Measurements from ENCODE around the gene ME1. TPM values are rescaled to one million over a fixed set of nuclear protein-coding genes. Genes with fewer than 3 reads are reported as not detected.

The ME1 gene
- total and polyA plus RNA-seq, 9 of the 15 experiments (the other 6 are each of a cell fraction or from before 2014, with no cell fraction given) = 3.2 to 10.4 (median 5.5) TPM

DNA sequence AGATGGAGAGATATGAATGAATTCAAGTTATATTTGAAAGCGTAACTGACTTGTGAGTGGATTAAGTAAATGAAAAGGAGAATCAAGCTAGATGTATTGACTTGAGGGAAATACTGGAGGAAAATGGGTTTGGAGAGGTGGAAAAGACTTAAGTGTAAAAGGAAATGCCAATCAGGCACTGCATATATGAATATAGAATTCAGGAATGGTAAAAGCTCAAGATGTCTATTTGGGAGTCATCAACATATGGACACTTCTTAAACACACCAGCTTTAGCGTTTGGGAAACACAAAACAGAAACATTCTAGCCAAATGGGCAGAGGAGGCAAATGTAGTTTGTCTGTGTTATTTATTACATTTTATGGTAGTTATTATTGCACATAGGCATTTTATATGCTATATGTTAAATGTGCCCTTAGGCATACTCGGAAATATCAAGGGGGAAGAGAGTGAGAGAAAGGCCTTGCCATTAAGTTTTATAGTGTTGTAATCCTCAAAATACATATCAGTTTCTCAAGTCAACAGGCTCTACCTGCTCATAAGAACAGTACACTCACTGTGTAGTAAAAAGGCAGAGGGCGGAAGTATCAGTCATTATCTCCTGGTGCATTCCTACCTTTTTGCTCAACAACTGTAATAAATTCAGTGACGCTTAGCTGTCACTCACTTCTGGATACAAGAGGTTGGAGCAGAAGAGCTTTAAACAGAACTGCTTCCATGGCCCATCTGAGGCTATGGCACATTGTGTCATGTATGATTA is 33.7 kb upstream of the ME1 start (continued):
- TF ChIP-seq, protein P1, sequence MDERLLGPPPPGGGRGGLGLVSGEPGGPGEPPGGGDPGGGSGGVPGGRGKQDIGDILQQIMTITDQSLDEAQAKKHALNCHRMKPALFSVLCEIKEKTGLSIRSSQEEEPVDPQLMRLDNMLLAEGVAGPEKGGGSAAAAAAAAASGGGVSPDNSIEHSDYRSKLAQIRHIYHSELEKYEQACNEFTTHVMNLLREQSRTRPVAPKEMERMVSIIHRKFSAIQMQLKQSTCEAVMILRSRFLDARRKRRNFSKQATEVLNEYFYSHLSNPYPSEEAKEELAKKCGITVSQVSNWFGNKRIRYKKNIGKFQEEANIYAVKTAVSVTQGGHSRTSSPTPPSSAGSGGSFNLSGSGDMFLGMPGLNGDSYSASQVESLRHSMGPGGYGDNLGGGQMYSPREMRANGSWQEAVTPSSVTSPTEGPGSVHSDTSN (CRISPR knock-in tag; IDR thresholded peaks at IDR 0.05; ENCODE audit: low read depth) = peak; percentile 32; the same call in 1 of the 2 replicates
- TF ChIP-seq, protein P1 (tag; conservative IDR thresholded peaks at IDR 0.05; ENCODE audit: low read depth) = peak; percentile 76

DNA sequence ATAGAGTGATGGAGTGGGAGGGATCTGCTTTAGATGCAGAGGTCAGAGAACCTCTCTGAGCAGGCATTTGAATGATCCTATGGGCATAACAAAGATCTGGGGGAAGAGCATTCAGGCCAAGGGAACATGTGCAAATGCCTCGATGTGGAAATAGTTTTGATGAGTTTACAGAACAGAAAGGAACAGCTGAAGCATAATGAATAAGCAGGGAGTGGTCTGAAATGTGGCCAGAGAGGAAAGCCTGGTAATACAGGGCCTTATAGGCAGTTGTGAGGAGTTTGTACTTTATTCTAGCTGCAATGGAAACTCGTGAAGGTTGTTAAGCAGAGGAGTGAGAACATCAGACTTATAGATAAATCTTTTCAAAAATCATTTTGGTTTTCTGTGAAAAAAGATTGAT is 33.0 kb upstream of the ME1 start:
- Histone ChIP-seq H4K20me1 (replicated peaks; ENCODE audit: control insufficient read depth, insufficient read depth, low read length) (no peaks in the 10 kb centered on the region), H3K27ac (ENCODE audit: extremely low read depth, low read depth, low read length) (no peak overlapping the region), H3K4me3 (no peak overlapping the region), H3K9me1 (ENCODE audit: control insufficient read depth, insufficient read depth, low read length) (no peaks in the 10 kb centered on the region), H3K9ac (ENCODE audit: insufficient read depth in 1 of 2, low read depth in 2 of 2, low read length in 2 of 2) (no peak overlapping the region), H3K4me2 (ENCODE audit: insufficient read depth, low read length) (no peak overlapping the region), H3K27me3 (ENCODE audit: control insufficient read depth in 2 of 2, insufficient read depth in 2 of 2, low read length in 2 of 2) (no peaks in the 10 kb centered on the region), H3K9me3 (replicated peaks; ENCODE audit: control insufficient read depth, insufficient read depth, low read depth, low read length) (no peaks in the 10 kb centered on the region), H3K36me3 (ENCODE audit: control insufficient read depth, insufficient read depth, low read length) (no peaks in the 10 kb centered on the region), H2AFZ (ENCODE audit: low read depth, low read length) (no peak overlapping the region), H3K4me1 (replicated peaks in 1 of 2; ENCODE audit: control insufficient read depth in 2 of 2, insufficient read depth in 2 of 2, low read length in 2 of 2) (peaks cover 0 to 3% of the 10 kb centered on the region in 2 experiments; a peak in 2 of 5 replicates), H3K79me2 (ENCODE audit: control insufficient read depth, insufficient read depth, low read length) (no peaks in the 10 kb centered on the region)
- ChIA-PET POLR2A (no interaction called here), CTCF (ENCODE audit: low intra/inter-chr PET ratio) (no interaction called here)
- no TSS peak for BruUV-seq (replicated peaks)
- ATAC-seq (no peak), DNase-seq (ENCODE audit: extremely low read depth in 1 of 4, low spot score in 3 of 4) (no peak), FAIRE-seq (no peak)
- intact Hi-C loops (cut with micrococcal nuclease) (no loop called here), in situ Hi-C loops (cut with MboI) (no loop called here)
- 5% methylated on average over 2 of the region's 2 CpGs for WGBS (ENCODE audit: insufficient coverage, low coverage, missing lambda C conversion rate)
- TF ChIP-seq SOX6 (IDR thresholded peaks at IDR 0.05) (no peak), ZC3H11A (IDR thresholded peaks at IDR 0.05; ENCODE audit: low read depth, low read length) (no peak), CCAR2 (IDR thresholded peaks at IDR 0.05; ENCODE audit: low read depth, low read length) (no peak), HNRNPL (IDR thresholded peaks at IDR 0.05; ENCODE audit: low read depth, low read length) (no peak), NCOA4 (IDR thresholded peaks at IDR 0.05; ENCODE audit: partially characterized antibody) (no peak), PHF20 (IDR thresholded peaks at IDR 0.05; ENCODE audit: partially characterized antibody) (no peak)
- TF ChIP-seq, protein P2, sequence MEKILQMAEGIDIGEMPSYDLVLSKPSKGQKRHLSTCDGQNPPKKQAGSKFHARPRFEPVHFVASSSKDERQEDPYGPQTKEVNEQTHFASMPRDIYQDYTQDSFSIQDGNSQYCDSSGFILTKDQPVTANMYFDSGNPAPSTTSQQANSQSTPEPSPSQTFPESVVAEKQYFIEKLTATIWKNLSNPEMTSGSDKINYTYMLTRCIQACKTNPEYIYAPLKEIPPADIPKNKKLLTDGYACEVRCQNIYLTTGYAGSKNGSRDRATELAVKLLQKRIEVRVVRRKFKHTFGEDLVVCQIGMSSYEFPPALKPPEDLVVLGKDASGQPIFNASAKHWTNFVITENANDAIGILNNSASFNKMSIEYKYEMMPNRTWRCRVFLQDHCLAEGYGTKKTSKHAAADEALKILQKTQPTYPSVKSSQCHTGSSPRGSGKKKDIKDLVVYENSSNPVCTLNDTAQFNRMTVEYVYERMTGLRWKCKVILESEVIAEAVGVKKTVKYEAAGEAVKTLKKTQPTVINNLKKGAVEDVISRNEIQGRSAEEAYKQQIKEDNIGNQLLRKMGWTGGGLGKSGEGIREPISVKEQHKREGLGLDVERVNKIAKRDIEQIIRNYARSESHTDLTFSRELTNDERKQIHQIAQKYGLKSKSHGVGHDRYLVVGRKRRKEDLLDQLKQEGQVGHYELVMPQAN (IDR thresholded peaks at IDR 0.05; ENCODE audit: borderline replicate concordance) = no peak
- TF ChIP-seq, protein P3, sequence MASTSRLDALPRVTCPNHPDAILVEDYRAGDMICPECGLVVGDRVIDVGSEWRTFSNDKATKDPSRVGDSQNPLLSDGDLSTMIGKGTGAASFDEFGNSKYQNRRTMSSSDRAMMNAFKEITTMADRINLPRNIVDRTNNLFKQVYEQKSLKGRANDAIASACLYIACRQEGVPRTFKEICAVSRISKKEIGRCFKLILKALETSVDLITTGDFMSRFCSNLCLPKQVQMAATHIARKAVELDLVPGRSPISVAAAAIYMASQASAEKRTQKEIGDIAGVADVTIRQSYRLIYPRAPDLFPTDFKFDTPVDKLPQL (IDR thresholded peaks at IDR 0.05; ENCODE audit: extremely low read depth, insufficient read length) = no peak
- TF ChIP-seq, protein P4, sequence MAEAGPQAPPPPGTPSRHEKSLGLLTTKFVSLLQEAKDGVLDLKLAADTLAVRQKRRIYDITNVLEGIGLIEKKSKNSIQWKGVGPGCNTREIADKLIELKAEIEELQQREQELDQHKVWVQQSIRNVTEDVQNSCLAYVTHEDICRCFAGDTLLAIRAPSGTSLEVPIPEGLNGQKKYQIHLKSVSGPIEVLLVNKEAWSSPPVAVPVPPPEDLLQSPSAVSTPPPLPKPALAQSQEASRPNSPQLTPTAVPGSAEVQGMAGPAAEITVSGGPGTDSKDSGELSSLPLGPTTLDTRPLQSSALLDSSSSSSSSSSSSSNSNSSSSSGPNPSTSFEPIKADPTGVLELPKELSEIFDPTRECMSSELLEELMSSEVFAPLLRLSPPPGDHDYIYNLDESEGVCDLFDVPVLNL (CRISPR knock-in tag; IDR thresholded peaks at IDR 0.05; ENCODE audit: low read depth) = no peak

Data from K562 (cell line).